GM12891 (cell line): ENCODE measurements around the gene TXLNG.

Experiments used
- DNase-seq: peaks from one replicate; pipeline ENCODE4 v3.0.0; 2011; ENCODE audit warnings: low spot score; ENCODE audit not compliant: insufficient read length
- FAIRE-seq: peaks from 2 replicates; lab custom pipeline; 2011; peaks lifted over from hg19 to GRCh38; lab: Jason Lieb, UNC
- PAX5 ChIP-seq: IDR thresholded peaks from 2 replicates; pipeline ENCODE4 v1.6.1; 2011; ENCODE audit warnings: low read length, moderate library complexity, mild to moderate bottlenecking; ENCODE audit not compliant: insufficient read depth, severe bottlenecking
- POLR2A ChIP-seq: IDR thresholded peaks from 2 replicates; pipeline ENCODE4 v1.6.1; 2011; ENCODE audit warnings: low read depth, low read length, control low read depth
- POLR2AphosphoS5 ChIP-seq: IDR thresholded peaks from 2 replicates; pipeline ENCODE4 v1.6.1; 2011; ENCODE audit warnings: low read depth, low read length, control low read depth
- POU2F2 ChIP-seq: IDR thresholded peaks from 2 replicates; pipeline ENCODE4 v1.6.1; 2011; ENCODE audit warnings: low read depth, mild to moderate bottlenecking, control low read depth, low read length, moderate library complexity
- SPI1 ChIP-seq: IDR thresholded peaks from 2 replicates; pipeline ENCODE4 v1.6.1; 2011; ENCODE audit warnings: low read depth, low read length, control low read depth
- TAF1 ChIP-seq: IDR thresholded peaks from 2 replicates; pipeline ENCODE4 v1.6.1; 2011; ENCODE audit warnings: low read depth, low read length, control low read depth

The TXLNG gene

DNA sequence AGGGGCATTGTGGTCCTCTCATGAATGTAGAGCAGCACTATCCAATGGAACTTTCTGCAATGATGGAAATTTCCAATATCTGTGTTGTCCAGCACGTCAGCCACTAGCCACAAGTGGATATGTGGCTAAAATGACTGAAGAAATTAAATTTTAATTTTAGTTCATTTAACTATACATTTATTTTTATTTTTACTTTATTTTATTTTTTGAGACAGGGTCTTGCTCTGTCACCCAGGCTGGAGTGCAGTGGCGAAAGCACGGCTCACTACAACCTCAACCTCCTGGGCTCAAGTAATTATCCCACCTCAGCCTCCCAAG is 97.2 kb downstream of the TXLNG start:
- DNase-seq: no peak
- no peak for FAIRE-seq
- TF ChIP-seq POU2F2 (no peak), TAF1 (no peak), PAX5 (no peak), POLR2AphosphoS5 (no peak), SPI1 (no peak), POLR2A (no peak)

DNA sequence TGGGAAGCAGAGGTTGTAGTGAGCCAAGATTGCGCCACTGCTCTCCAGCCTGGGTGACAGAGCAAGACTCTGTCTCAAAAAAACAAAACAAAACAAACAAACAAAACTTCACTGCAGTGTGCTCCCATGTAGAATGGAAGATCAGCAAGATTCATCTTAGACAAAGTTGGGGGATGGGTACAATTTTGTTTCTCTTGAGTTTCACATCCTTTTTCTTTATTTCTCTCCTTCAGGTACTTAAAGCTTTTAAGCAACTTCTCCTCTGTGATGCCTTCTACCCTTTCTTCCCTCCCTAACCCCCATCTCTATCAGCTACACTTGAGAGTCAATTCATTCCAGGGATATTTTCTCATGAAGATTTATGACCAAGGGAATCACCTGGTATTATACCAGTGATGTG is 99.4 kb downstream of the TXLNG start:
- DNase-seq: no peak
- TF ChIP-seq POLR2A: no peak
- TF ChIP-seq SPI1: peak; percentile 82
- FAIRE-seq: no peak

DNA sequence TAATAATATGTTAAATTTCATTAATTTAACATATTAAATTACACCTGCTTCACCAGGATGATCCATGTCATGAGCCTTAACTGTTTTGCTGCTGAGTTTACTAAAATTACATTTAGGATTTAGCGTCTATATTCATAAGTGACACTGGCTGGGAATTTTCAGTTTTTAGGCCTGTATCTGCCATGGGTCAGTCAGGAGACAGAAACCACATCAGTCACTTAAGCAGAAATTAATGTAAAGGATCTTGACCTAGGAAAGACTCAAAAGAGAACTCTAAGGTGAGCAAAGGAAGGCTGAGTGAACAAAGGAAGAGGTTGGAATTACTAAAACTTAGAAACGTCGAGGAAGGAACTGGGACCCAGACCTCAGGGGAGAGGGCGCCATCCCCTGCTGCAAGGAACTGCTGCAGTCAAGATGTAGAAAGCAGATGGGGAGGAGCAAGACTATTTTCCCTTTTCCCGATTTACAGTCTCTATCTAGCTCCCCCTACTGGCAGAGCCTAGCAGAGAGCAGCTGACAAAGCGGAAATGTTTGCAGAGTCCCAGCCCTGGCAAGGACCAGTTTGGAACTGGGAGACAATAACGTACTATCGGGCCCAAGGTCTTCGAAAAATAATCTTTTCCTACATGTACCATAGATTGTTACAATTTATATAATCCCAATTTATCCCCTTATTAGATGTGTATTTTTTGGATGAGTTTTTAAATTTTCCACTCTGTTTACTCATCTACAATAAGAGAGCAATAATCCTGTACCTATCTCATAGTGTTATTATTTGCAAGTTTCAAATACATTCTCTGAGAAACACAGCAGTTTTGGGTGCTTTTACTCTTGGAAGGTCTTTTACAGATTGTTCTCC is 106.5 kb downstream of the TXLNG start:
- DNase-seq (no peak), FAIRE-seq (peak; percentile 83)
- TF ChIP-seq TAF1 (no peak), SPI1 (no peak), PAX5 (no peak), POLR2AphosphoS5 (no peak), POLR2A (no peak), POU2F2 (no peak)
